ENCODE measurements around the gene TOMM40. TPM values are rescaled to one million over a fixed set of nuclear protein-coding genes. Genes with fewer than 3 reads are reported as not detected.

The TOMM40 gene
- total RNA-seq, 1 donor, result 30.2 TPM

- TF ChIP-seq, protein P1, sequence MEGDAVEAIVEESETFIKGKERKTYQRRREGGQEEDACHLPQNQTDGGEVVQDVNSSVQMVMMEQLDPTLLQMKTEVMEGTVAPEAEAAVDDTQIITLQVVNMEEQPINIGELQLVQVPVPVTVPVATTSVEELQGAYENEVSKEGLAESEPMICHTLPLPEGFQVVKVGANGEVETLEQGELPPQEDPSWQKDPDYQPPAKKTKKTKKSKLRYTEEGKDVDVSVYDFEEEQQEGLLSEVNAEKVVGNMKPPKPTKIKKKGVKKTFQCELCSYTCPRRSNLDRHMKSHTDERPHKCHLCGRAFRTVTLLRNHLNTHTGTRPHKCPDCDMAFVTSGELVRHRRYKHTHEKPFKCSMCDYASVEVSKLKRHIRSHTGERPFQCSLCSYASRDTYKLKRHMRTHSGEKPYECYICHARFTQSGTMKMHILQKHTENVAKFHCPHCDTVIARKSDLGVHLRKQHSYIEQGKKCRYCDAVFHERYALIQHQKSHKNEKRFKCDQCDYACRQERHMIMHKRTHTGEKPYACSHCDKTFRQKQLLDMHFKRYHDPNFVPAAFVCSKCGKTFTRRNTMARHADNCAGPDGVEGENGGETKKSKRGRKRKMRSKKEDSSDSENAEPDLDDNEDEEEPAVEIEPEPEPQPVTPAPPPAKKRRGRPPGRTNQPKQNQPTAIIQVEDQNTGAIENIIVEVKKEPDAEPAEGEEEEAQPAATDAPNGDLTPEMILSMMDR (IDR thresholded peaks at IDR 0.05; ENCODE audit: insufficient read depth, low read length), result no peak
- DNase-seq (ENCODE audit: low read depth), result no peak
- H3K4me3 ChIP-seq (ENCODE audit: low read depth, low read length), result no peak within 1 kb of the TSS
These were observed 51.1 kb downstream of the TOMM40 start, which contains the start of gene APOC4 for GRCh38 chr19:44942067-44942571. TSS of gene APOC4 (plus strand) at chr19:44942237. CDS start at chr19:44942278, 41 bp downstream.

- TF ChIP-seq, protein P1 (IDR thresholded peaks at IDR 0.05; ENCODE audit: insufficient read depth, low read length), result no peak
- H3K4me3 ChIP-seq (ENCODE audit: low read depth, low read length), result no peak overlapping the region
- DNase-seq (ENCODE audit: low read depth), result no peak
These were observed 52.8 kb downstream of the TOMM40 start for GRCh38 chr19:44943801-44944249.

- DNase-seq (ENCODE audit: low read depth), result no peak
- H3K4me3 ChIP-seq (ENCODE audit: low read depth, low read length), result no peak overlapping the region
- TF ChIP-seq, protein P1 (IDR thresholded peaks at IDR 0.05; ENCODE audit: insufficient read depth, low read length), result no peak
These were observed 56.1 kb downstream of the TOMM40 start for GRCh38 chr19:44947041-44947581.

DNA sequence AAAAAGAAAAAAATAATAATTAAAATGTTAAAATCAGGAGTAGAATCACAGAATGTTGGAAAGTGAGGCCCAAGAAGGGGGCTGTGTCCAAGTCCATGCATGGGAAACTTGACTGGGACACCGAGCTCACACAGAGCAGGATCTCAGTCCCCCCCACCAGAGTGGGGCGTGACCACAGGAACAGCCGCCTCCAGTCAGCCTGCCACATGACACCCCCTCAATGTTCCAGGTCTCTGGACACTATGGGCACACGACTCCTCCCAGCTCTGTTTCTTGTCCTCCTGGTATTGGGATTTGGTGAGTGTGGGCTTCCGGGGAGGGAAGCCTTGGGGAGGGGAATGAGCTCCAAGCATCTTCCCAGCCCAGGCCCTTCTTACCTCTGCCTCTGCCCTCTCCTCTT is 57.2 kb downstream of the TOMM40 start:
- TF ChIP-seq, protein P1 (IDR thresholded peaks at IDR 0.05; ENCODE audit: insufficient read depth, low read length), result no peak
- DNase-seq (ENCODE audit: low read depth), result no peak

DNA sequence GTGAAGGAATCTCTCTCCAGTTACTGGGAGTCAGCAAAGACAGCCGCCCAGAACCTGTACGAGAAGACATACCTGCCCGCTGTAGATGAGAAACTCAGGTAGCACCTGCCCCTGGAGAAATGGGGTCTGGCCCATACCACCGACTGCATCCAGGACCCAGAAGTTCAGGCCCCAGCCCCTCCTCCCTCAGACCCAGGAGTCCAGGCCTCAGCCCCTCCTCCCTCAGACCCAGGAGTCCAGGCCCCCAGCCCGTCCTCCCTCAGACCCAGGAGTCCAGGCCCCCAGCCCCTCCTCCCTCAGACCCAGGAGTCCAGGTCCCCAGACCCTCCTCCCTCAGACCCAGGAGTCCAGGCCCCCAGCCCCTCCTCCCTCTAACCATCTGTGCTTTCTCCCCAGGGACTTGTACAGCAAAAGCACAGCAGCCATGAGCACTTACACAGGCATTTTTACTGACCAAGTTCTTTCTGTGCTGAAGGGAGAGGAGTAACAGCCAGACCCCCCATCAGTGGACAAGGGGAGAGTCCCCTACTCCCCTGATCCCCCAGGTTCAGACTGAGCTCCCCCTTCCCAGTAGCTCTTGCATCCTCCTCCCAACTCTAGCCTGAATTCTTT is 57.8 kb downstream of the TOMM40 start:
- TF ChIP-seq, protein P1 (IDR thresholded peaks at IDR 0.05; ENCODE audit: insufficient read depth, low read length), result no peak
- DNase-seq (ENCODE audit: low read depth), result no peak
- no peak overlapping the region for H3K4me3 ChIP-seq (ENCODE audit: low read depth, low read length)

More for the DNA sequence above, 57.2 kb downstream of the TOMM40 start:
- no peak overlapping the region for H3K4me3 ChIP-seq (ENCODE audit: low read depth, low read length)

- no peak for DNase-seq (ENCODE audit: low read depth)
- TF ChIP-seq, protein P1 (IDR thresholded peaks at IDR 0.05; ENCODE audit: insufficient read depth, low read length), result no peak
- H3K4me3 ChIP-seq (ENCODE audit: low read depth, low read length), result no peak overlapping the region
These were observed 58.5 kb downstream of the TOMM40 start for GRCh38 chr19:44949550-44949949.

All from fibroblast of the aortic adventitia (primary cell).